Activated CD4-positive, alpha-beta T cell treated with anti-CD3 and anti-CD28 coated beads, Interleukin-2, amount 10 ng/mL, durations not matched to agents 7 days and 5 days (primary cell): ENCODE measurements around the gene TBC1D2B. TPM values are rescaled to one million over a fixed set of nuclear protein-coding genes. Genes with fewer than 3 reads are reported as not detected.

ENCODE experiments used
- CTCF ChIA-PET: fragments of 350-600 bp; sonication (Branson Sonifier 250); formaldehyde crosslinking; loops from one replicate; lab custom pipeline; 2021; ENCODE audit warnings: antibody characterized with exemption; lab: Charles Lee
- POLR2A ChIA-PET: fragments of 350-600 bp; sonication (Branson Sonifier 250); formaldehyde crosslinking; loops from one replicate; lab custom pipeline; 2021; ENCODE audit warnings: antibody characterized with exemption; lab: Charles Lee
- DNase-seq: peaks from one replicate; pipeline ENCODE4 v3.0.0-alpha.2; 2020
- H3K27ac Mint-ChIP-seq: one replicate; pipeline ENCODE4 v1.8.0; 2021; ENCODE audit warnings: mild to moderate bottlenecking, moderate library complexity, mixed read lengths
- H3K27me3 Mint-ChIP-seq: one replicate; pipeline ENCODE4 v1.8.0; 2021; ENCODE audit warnings: mixed read lengths
- H3K36me3 Mint-ChIP-seq: one replicate; pipeline ENCODE4 v1.8.0; 2021; ENCODE audit warnings: low read depth, mixed read lengths
- H3K4me1 Mint-ChIP-seq: one replicate; pipeline ENCODE4 v1.8.0; 2021; ENCODE audit warnings: mixed read lengths
- H3K4me3 Mint-ChIP-seq: one replicate; pipeline ENCODE4 v1.8.0; 2021; ENCODE audit warnings: mild to moderate bottlenecking, moderate library complexity, mixed read lengths
- H3K9me3 Mint-ChIP-seq: one replicate; pipeline ENCODE4 v1.8.0; 2021; ENCODE audit warnings: mixed read lengths
- total RNA-seq, 2 experiments: library from RNA; stranded (reverse); gene quantifications; one replicate each; pipeline ENCODE4 v1.2.3, GENCODE V29; 2021

The TBC1D2B gene
- total RNA-seq, 2 experiments from 2014 or later = 77.2 to 83.7 TPM

DNA sequence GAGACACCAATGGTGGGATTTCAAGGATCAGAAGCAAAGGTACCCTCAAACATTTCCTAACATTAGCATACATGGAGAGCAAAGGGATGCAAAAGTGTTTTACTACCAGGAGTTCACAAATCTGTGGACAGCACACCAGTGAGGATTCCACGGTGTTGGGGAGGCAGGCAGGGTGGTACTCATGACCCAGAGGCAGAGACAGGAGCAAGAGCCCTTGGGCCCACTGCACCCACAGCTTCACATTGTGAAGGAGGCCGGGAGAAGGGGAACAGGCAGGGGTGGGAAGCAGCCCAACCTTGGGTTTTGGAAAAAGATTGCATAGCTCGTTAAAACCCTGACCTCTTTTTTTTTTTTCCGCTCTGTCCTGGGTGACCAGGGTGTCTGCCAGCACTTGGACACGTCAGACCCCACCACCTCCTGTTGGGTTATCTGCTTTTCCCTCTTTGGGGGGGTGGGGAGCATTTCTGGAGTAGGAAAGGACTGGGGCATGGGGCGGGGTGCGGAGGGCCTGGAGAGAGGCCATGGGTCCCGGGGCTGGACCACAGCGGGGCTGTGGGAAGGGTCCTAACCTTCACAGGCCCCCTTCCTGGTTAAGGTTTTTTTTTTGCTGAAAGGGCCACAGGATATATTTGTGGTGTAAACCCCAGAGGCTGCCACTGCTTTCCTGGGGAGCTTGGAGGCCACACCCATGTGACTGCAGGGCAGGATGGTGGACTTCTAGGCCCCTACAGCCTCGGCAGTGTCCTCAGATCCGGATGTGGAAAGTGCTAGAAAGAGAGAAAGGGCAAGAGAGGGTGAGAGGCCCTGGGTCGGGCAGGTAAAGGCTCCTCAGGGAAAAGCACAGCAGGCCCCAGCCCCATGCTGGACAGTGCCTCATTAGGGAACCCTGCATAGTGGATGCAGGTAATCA lies 27.3 kb upstream of the TBC1D2B start:
- Mint-ChIP-seq H3K4me1 (peaks cover 73% of the 10 kb centered on the region), H3K36me3 (no peaks in the 10 kb centered on the region), H3K9me3 (no peaks in the 10 kb centered on the region), H3K27me3 (no peaks in the 10 kb centered on the region), H3K27ac (peak overlapping the region; percentile 96), H3K4me3 (peak overlapping the region; percentile 17)
- ChIA-PET POLR2A (interaction anchor here (0.6 kb wide), 1 partner anchor 13 kb away, joined by 5 read pairs; the partner anchor contains the start of gene SH2D7), CTCF (interaction anchor here (0.7 to 1.5 kb wide), 6 partner anchors 7 to 140 kb away, joined by 3 to 4 read pairs (median 4); no protein-coding TSS in a partner anchor)
- DNase-seq = peak; percentile 34

DNA sequence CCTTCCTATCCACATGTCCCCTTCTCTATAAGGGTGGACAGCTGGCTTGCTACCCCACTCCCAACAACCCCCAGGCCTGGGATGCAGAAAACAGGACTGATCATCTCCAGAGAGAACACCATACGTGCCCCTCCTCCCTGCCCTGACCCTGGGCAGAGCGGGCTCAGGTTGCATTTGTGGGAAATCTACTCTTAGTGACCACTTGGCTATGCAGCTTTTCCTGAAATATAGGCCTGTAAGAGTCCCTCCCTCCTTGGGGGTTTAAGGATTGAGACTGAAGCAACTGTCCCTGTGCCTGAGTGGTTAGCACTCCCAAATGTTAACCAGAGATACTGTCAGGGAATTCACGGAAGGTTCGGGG lies 26.6 kb upstream of the TBC1D2B start:
- CTCF ChIA-PET = interaction anchor here (1.0 to 1.3 kb wide), 4 partner anchors 20 to 150 kb away, joined by 3 to 5 read pairs (median 4); no protein-coding TSS in a partner anchor
- Mint-ChIP-seq H3K36me3 (no peaks in the 10 kb centered on the region), H3K27ac (peak overlapping the region; percentile 96), H3K4me3 (peak overlapping the region; percentile 40), H3K9me3 (no peaks in the 10 kb centered on the region), H3K27me3 (no peaks in the 10 kb centered on the region), H3K4me1 (peaks cover 73% of the 10 kb centered on the region)
- POLR2A ChIA-PET = interaction anchor here (1.5 kb wide), 1 partner anchor 334 kb away, joined by 4 read pairs; the partner anchor contains the start of gene IREB2
- DNase-seq = no peak

DNA sequence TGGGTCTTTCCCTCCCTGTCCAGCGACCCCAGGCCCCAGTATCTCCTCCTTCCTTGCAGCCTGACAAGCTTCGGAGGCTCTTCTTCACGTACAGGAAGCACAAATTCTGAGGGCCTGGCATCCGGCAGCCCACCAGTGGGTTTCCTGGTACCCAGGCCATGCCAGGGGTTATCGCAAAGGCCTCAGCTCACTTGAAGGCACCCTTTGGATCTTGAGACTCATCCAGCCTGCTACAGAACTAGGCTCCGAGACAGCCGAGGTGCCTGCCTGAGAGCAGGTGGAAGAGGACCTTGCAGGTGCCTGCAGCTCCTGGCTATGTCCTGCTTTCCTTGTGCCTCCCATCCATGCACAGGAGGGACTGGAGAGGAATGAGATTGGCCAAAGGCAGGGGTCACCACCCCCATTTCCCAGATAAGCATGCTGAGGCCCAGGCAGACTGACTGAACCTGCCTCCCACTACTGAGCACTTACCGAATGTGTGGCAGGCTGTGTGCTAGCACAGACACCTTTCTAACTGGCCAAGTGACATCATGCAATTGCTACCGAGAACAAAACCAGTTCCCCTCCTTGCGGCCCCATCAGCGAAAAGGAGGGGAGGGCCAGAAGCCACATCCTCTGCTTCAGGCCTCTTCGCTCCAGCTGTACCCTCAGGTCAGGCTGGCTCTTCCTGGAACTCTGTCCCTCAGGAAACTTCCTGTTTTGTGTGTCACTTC lies 26.1 kb upstream of the TBC1D2B start:
- no peaks in the 10 kb centered on the region for H3K27me3 Mint-ChIP-seq
- CTCF ChIA-PET = interaction anchor here (0.8 to 2.0 kb wide), 6 partner anchors 9 to 149 kb away, joined by 3 to 7 read pairs (median 4); no protein-coding TSS in a partner anchor

DNA sequence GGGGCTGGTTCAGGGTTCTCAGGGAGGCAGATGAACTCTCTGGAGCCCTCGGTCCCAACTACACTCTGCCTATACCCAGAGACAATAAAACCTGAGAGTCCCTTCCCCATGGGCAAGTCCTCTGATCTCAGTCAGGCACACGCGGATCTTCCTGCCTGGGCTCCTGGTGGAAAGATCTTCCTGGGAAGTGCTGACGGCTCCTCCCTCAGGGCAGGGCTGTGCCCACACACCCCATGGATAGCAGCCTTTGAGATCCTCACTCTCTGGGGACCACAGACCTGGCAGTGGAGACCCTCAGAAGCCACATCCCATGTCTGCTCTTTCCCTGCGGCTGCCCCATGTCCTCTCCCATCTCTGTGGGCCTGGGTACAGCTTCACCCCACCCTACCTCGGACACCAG lies 25.2 kb upstream of the TBC1D2B start:
- no peaks in the 10 kb centered on the region for H3K9me3 Mint-ChIP-seq
- peaks cover 65% of the 10 kb centered on the region for H3K4me1 Mint-ChIP-seq
- peak overlapping the region; percentile 96 for H3K27ac Mint-ChIP-seq
- CTCF ChIA-PET = interaction anchor here (0.8 to 2.0 kb wide), 9 partner anchors 9 to 148 kb away, joined by 3 to 8 read pairs (median 4); partner anchors contain the start of gene SH2D7
- POLR2A ChIA-PET = interaction anchor here (1.5 kb wide), 1 partner anchor 335 kb away, joined by 4 read pairs; the partner anchor contains the start of gene IREB2
- H3K36me3 Mint-ChIP-seq = no peaks in the 10 kb centered on the region
- H3K27me3 Mint-ChIP-seq = no peaks in the 10 kb centered on the region
- DNase-seq = no peak
- no peak overlapping the region for H3K4me3 Mint-ChIP-seq

More for the DNA sequence above, 26.1 kb upstream of the TBC1D2B start:
- POLR2A ChIA-PET = interaction anchor here (1.5 kb wide), 1 partner anchor 334 kb away, joined by 4 read pairs; the partner anchor contains the start of gene IREB2
- peak; percentile 81 for DNase-seq
- Mint-ChIP-seq H3K36me3 (no peaks in the 10 kb centered on the region), H3K27ac (peak overlapping the region; percentile 96), H3K4me3 (peak overlapping the region; percentile 40), H3K9me3 (no peaks in the 10 kb centered on the region), H3K4me1 (peaks cover 69% of the 10 kb centered on the region)

DNA sequence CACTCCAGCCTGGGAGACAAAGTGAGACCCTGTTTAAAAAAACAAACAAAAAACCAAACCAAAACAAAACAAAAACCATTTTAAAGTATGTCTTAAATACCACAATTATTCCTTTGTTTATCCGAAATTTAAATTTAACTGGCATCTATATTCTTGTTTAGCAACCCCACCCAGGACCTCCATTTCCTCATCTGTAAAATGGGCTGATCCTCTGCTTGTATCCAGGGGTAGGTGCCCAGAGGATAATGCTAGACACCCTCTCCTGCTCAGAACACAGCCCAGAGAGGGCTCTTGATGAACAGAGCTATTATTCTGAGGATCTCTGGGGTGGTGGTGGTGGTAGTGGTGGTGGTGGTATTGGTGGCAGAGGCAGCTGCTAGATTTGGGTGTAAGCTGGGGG lies 24.7 kb upstream of the TBC1D2B start:
- no peaks in the 10 kb centered on the region for H3K36me3 Mint-ChIP-seq
- H3K27ac Mint-ChIP-seq = peak overlapping the region; percentile 96
- no peaks in the 10 kb centered on the region for H3K9me3 Mint-ChIP-seq
- DNase-seq = no peak
- H3K27me3 Mint-ChIP-seq = no peaks in the 10 kb centered on the region
- POLR2A ChIA-PET = no interaction called here
- H3K4me3 Mint-ChIP-seq = no peak overlapping the region
- CTCF ChIA-PET = interaction anchor here (0.6 to 2.0 kb wide), 9 partner anchors 8 to 143 kb away, joined by 3 to 8 read pairs (median 4); partner anchors contain the start of gene SH2D7
- peaks cover 60% of the 10 kb centered on the region for H3K4me1 Mint-ChIP-seq

DNA sequence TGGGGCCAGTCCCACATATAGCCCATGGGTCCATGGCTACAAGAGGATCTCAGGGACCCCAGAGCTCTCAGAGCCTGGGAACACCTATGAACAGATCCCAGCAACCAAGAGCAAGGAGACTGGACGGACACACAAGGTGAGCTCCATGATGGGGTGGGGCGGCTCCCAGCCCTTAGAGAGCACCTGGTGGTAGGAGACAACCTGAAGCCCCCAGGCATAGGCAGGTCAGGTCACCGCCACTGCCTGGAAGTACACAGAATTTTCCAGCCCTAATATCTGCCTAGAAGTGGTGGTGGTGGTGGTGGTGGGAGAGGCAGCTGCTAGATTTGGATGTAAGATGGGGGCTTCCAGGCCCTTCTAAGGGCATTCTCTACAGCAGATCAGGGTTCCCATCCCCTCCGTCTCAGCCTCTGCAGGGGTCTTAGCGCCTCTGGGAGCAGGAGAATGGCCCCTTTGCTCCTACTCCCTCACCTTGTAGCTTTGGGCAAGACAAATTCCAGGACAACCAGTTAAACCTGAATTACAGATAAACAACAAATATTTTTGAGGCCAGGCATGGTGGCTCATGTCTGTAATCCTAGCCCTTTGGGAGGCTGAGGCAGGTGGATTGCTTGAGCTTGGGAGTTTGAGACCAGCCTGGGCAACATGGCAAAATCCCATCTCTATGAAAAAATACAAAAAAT lies 24.1 kb upstream of the TBC1D2B start:
- no peaks in the 10 kb centered on the region for H3K36me3 Mint-ChIP-seq
- H3K9me3 Mint-ChIP-seq = no peaks in the 10 kb centered on the region
- peak overlapping the region; percentile 72 for H3K27ac Mint-ChIP-seq
- H3K4me1 Mint-ChIP-seq = peaks cover 54% of the 10 kb centered on the region
- H3K4me3 Mint-ChIP-seq = no peak overlapping the region
- no peaks in the 10 kb centered on the region for H3K27me3 Mint-ChIP-seq
- CTCF ChIA-PET = interaction anchor here (0.6 to 2.0 kb wide), 9 partner anchors 8 to 142 kb away, joined by 3 to 8 read pairs (median 4); partner anchors contain the start of gene SH2D7
- POLR2A ChIA-PET = no interaction called here
- DNase-seq = no peak

DNA sequence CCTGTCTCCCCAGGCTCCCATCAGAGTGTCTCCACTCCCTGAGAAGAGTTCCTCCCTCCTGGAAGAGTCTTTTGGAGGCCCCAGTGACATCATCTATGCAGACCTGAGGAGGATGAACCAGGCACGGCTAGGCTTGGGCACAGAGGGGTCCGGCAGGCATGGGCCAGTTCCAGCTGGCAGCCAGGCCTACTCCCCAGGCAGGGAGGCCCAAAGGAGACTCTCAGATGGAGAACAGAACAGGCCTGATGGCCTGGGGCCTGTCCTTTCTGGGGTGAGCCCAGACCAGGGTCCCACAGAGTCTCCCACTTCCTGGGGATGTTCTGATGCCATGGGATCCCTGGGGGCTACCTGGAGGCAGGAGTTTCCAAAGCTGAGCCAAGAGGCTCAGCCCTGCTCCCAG lies 23.4 kb upstream of the TBC1D2B start:
- no peak for DNase-seq
- Mint-ChIP-seq H3K27ac (peak overlapping the region; percentile 72), H3K27me3 (no peaks in the 10 kb centered on the region), H3K36me3 (no peaks in the 10 kb centered on the region), H3K9me3 (no peaks in the 10 kb centered on the region), H3K4me1 (peaks cover 47% of the 10 kb centered on the region), H3K4me3 (no peak overlapping the region)
- ChIA-PET CTCF (interaction anchor here (1.2 to 2.0 kb wide), 5 partner anchors 9 to 58 kb away, joined by 3 to 8 read pairs (median 4); partner anchors contain the start of gene SH2D7), POLR2A (no interaction called here)

DNA sequence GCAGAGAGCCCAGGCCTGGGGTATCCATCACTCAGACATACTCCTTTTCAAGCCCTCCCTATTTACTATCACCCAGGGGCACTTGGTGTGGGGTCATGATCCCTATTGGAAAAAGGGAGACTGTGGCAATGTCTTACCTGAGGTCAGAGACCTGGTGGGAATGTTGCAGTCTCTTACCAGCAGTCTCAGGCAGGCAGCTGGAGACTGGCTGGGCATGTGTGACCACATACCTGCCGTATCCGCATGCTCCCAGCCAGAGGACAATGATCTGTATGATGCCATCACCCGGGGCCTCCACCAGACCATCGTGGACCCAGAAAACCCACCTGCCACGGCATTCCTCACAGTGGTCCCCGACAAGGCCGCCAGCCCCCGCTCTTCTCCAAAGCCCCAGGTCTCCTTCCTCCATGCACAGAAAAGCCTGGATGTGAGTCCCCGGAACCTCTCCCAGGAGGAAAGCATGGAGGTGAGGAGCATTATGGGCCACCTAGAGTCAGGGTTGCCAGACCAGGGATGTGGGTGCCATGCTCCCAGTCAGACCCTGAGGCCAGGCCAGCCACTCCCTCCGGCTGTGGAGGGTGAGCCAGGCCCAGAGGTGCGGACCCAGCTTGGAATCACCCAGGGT lies 20.7 kb upstream of the TBC1D2B start:
- H3K27me3 Mint-ChIP-seq = no peaks in the 10 kb centered on the region
- CTCF ChIA-PET = interaction anchor here (0.6 to 2.7 kb wide), 4 partner anchors 7 to 188 kb away, joined by 3 to 8 read pairs (median 4); no protein-coding TSS in a partner anchor
- H3K4me3 Mint-ChIP-seq = no peak overlapping the region
- no peak overlapping the region for H3K27ac Mint-ChIP-seq
- DNase-seq = no peak
- H3K4me1 Mint-ChIP-seq = peaks cover 30% of the 10 kb centered on the region
- POLR2A ChIA-PET = no interaction called here
- no peaks in the 10 kb centered on the region for H3K36me3 Mint-ChIP-seq
- no peaks in the 10 kb centered on the region for H3K9me3 Mint-ChIP-seq

DNA sequence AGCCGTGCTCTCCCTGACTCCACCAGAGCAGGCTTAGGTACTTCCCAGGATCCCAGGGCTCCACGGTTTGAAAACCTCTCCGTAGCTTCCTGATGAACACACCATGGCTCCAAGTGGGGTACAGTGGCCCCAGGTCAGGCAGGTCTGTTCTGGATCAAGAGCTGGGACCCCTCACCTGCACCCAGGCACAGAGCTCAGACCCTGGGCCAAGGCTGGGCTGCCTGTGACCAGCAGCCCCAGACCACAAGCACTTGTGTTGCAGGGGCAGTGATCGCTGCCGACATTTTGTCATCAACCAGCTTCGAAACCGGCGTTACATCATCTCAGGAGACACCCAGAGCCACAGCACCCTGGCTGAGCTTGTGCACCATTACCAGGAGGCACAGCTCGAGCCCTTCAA lies 20.2 kb upstream of the TBC1D2B start:
- POLR2A ChIA-PET = no interaction called here
- Mint-ChIP-seq H3K27me3 (no peaks in the 10 kb centered on the region), H3K4me1 (peaks cover 30% of the 10 kb centered on the region), H3K27ac (no peak overlapping the region), H3K4me3 (no peak overlapping the region), H3K36me3 (no peaks in the 10 kb centered on the region), H3K9me3 (no peaks in the 10 kb centered on the region)
- DNase-seq = no peak
- CTCF ChIA-PET = interaction anchor here (0.7 to 2.7 kb wide), 4 partner anchors 8 to 82 kb away, joined by 3 to 8 read pairs (median 3); partner anchors contain the start of gene CIB2

DNA sequence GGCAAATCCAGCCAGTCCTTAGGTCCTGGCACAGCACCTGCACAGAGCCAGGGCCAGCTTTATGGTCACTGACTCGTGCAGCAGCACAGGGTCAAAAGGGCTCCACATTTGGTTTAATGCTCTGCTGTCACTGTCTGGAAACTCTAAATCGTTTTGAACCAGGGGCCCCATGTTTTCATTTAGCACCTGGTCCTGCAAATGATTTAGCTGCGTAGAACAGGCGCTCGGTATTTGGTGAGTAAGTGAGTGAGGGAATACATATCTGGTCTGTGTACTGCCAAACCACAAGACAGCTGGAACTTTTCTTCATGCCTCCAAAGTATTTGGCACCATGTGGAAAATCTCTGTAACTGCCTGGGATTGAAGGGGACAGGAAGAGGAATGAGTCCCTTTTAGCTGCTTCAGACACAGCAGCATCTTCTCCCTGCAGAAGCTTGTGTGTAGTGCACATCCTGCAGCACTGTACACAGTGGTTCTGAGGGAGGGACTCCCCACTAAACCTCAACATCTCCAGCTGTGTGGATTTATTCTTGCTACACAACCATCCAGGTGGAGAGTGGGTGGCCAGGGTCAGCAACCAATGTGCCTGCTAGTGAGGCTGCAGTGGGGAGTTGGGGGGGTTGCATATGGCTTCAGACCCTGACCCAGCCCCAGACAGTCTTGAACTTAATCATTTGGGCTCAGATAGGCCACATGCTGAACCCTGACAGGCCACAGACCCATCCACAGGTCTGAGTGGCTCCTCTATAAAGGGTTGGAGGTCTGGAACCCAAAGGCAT lies 15.9 kb upstream of the TBC1D2B start:
- peaks cover 3% of the 10 kb centered on the region for H3K27me3 Mint-ChIP-seq
- H3K9me3 Mint-ChIP-seq = peaks cover 6% of the 10 kb centered on the region
- H3K27ac Mint-ChIP-seq = no peak overlapping the region
- no peak for DNase-seq
- CTCF ChIA-PET = interaction anchor here (0.7 to 2.9 kb wide), 7 partner anchors 9 to 57 kb away, joined by 3 to 14 read pairs (median 4); no protein-coding TSS in a partner anchor
- H3K36me3 Mint-ChIP-seq = peaks cover 4% of the 10 kb centered on the region
- POLR2A ChIA-PET = no interaction called here
- no peak overlapping the region for H3K4me3 Mint-ChIP-seq
- peaks cover 29% of the 10 kb centered on the region for H3K4me1 Mint-ChIP-seq
